GM20431 (cell line): ENCODE measurements around the gene CPNE6.
"Not testable (repeated sequence)": the region's sequence is repeated elsewhere in the genome, so short reads cannot be mapped to it uniquely, and the experiment has no call there.

Experiments
- in situ Hi-C: fragments of 300-500 bp; cut with MseI, MboI; formaldehyde crosslinking; loops from one replicate; pipeline ENCODE4 v1.15.0; 2020; ENCODE audit warnings: low sequenced_read_pairs; ENCODE audit not compliant: unreplicated experiment

The CPNE6 gene

GRCh38 chr14:24098927-24099813, 27.8 kb downstream of the CPNE6 start:
- in situ Hi-C loops, result no loop called here

- in situ Hi-C loops, result no loop called here
Observed at GRCh38 chr14:24100197-24100981, 29.0 kb downstream of the CPNE6 start.

GRCh38 chr14:24100982-24101494, 29.7 kb downstream of the CPNE6 start:
- in situ Hi-C loops, result no loop called here

GRCh38 chr14:24102357-24103048, 31.1 kb downstream of the CPNE6 start:
- in situ Hi-C loops, result no loop called here

GRCh38 chr14:24103451-24103850, 32.1 kb downstream of the CPNE6 start:
- in situ Hi-C loops, result no loop called here

GRCh38 chr14:24105609-24106239, 34.4 kb downstream of the CPNE6 start:
- in situ Hi-C loops, result not testable (repeated sequence)

- in situ Hi-C loops, result no loop called here
Observed at GRCh38 chr14:24106672-24107271, 35.4 kb downstream of the CPNE6 start.

GRCh38 chr14:24108336-24108874, 37.0 kb downstream of the CPNE6 start:
- in situ Hi-C loops, result no loop called here

GRCh38 chr14:24110060-24110459, 38.7 kb downstream of the CPNE6 start:
- in situ Hi-C loops, result no loop called here

- in situ Hi-C loops, result no loop called here
Observed at GRCh38 chr14:24110523-24110922, 39.2 kb downstream of the CPNE6 start.

GRCh38 chr14:24113379-24113800, 42.0 kb downstream of the CPNE6 start:
- in situ Hi-C loops, result no loop called here

GRCh38 chr14:24113801-24114531, 42.6 kb downstream of the CPNE6 start:
- in situ Hi-C loops, result no loop called here

- in situ Hi-C loops, result no loop called here
Observed at GRCh38 chr14:24114532-24115421, 43.4 kb downstream of the CPNE6 start, which contains the start of the genes DCAF11 and NRL. DCAF11 (plus strand) TSS chr14:24114777; CDS start chr14:24115595, 818 bp downstream. NRL (minus strand) TSS chr14:24114949; CDS start chr14:24082848, 32,101 bp downstream.

GRCh38 chr14:24115422-24116127, 44.2 kb downstream of the CPNE6 start:
- in situ Hi-C loops, result no loop called here

GRCh38 chr14:24116128-24116814, 44.9 kb downstream of the CPNE6 start:
- in situ Hi-C loops, result no loop called here

- in situ Hi-C loops, result no loop called here
Observed at GRCh38 chr14:24117179-24117578, 45.8 kb downstream of the CPNE6 start.
